ENCODE data around the gene RBMS1.
A peak's percentile ranks its signal among the peaks of the same experiment; 100 is the strongest.

The RBMS1 gene

DNA sequence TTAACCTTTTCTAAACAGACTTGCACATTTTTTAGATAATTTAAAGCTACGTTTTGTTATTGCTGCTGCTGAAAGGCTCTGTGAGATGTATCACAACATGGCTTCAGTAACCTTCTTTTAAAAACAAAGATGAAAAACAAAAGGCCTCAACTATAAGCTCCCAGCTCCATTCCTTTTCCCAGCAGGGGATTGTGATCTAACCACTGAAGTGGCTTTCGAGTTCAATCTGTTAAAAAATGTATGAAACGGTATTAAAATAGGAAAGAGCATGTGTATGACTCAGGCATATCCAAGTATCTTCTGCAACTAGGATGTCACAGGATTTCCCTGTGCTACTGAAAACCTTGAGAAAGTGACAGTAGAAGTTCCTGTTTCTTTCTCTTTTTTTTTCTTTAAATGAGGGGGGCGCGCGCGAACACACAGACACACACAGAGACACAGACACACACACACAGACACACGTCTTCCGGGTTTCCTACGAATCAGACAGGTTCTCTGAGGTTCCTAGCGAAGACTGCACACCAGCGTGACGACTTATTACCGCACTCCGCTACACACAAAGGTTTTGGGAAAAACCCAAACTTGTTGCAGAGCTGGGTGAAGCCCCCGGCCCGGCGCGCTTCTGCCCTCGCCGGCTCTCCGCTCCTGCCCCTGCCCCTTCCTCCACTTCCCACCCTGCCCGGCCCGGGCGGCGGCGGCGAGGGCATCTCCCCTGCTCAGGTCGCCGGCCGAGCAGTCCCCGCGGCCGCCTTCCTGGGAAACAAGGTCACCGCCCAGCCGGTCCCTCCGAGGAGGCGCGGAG, 86.8 kb downstream of the RBMS1 start:
- peak; percentile 54 for DNase-seq

GRCh38 chr2:160405077-160405867, 88.3 kb downstream of the RBMS1 start:
- no peak for DNase-seq

GRCh38 chr2:160402997-160403979, 90.3 kb downstream of the RBMS1 start:
- no peak for DNase-seq

- no peak for DNase-seq
These were observed 91.1 kb downstream of the RBMS1 start for GRCh38 chr2:160402501-160402900.

DNA sequence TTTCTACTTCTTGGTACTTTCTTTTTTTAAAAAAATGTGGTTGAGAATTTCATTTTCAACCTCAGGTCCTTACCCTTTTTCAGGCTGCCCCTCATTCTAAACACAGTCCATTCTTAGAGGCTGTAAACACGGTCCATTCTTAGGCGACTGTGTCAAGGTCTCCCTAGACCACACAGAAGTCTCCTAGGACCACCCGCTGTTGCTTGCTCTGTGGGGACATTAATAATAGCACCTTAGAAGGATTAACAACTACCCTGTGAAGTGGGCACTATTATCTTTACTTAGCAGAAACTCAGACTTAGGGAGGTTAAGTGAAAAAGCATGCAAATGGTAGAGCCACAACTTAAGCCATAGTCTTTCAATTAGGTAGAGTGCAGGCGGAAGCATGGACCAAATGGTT, 91.7 kb downstream of the RBMS1 start:
- no peak for DNase-seq

- DNase-seq = no peak
These were observed 93.7 kb downstream of the RBMS1 start for GRCh38 chr2:160399880-160400279.

- no peak for DNase-seq
These were observed 96.1 kb downstream of the RBMS1 start for GRCh38 chr2:160397530-160397865.

DNA sequence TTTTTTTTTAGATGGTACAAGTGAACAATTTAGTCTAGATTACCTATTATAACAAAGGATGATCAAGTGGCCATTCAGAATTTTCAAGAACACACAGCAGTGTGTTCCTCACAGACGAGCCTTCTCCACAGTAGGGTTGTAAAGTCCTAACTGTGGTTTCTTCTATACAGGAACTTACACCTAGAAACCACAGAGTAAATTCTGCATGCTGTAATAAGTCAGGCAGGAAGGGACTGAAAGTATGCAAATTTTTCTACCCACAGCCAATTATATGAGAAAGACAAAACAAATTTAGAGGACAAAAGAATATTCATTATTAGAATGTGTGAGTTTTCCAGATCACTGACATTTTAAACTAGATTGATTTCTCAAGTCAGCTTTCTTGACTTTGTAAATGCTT, 99.5 kb downstream of the RBMS1 start:
- DNase-seq = no peak

DNA sequence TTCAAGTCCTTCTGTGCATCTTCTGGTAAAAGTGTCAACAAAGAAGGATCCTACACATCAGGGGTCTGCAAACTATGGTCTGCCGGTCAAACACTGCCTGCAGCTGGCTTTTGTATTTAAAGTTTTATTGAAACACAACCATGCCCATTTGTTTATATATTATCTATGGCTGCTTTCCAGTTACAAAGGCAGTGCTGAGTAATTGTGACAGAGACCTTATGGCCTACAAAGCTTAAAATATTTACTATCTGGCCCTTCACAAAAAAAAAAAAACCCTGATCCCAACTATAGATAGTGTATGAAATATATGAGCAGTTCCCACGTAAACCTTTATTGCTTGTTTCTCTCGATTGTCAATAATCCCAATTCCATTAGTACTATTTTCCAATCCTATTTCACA, 101.4 kb downstream of the RBMS1 start:
- no peak for DNase-seq

GRCh38 chr2:160390544-160391455, 102.8 kb downstream of the RBMS1 start:
- DNase-seq = no peak

- no peak for DNase-seq
These were observed 103.7 kb downstream of the RBMS1 start for GRCh38 chr2:160389875-160390274.

DNA sequence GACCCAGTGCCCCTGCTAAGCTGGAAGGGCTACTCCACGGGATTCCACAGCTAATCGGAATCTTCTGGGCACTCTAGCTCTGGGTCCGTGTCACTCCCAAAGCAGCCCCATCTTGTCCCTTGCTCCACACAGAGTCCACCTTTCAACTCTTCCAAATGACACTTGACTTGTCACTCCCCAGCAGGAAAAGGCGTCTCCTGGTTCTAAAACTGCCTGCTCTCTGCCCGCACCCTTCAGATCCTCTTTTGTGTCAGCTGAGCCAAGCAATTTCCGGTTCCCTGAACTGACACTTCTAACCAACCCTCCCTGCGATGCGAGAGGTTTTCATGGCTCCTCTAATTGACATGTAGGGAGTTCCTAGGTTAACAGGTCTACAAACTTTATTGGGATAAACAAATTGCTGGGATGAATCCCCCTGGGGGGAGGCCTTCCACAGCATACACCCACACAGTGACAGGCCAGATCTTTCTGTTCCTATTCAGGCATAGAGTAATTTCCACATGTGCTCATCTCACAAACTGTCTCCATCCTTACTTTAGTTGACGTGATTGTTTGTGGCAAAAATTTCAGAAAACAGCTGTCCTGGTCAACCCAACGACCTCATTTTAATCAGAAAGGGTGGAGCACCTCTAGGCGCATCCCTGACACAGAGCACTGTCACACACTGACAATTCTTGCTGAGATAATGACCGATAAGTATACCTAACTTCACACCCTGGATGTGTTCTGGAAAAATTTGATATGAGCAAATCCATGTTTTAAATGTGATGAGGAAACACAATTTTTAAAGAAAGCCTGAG, 104.9 kb downstream of the RBMS1 start:
- no peak for DNase-seq

DNA sequence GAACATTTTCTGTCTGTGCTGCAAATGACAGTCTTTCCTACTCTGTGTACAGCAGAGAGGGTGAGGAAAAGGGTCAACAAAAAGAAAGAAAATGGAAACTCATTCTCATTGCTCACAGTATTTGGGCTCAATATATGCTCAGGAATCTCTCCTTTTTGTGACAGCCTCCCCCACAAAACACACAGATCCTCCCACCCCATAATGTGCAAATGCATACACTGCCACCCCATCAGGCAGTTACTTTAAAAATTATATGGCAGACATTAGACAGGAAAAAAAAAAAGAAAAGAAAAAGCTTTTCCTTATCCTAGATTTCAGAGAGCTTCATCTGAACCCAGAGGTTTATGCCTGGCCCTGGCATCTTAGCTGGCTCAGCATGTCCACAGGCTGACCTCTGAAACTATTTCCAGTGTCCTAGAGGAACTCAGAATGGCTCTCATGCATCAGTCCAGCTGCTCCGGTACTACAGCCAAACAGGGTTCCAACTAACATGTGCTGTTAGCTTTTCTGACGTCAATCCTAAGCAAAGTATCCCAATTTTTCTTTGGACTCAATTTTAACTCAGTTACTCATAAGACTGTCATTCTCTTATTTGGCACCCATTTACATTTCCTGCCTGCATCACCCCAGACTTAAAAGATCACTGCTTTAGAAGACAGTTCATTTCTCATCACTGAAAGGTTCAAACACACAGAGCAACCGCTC, 105.9 kb downstream of the RBMS1 start:
- DNase-seq = no peak

- DNase-seq = no peak
These were observed 108.8 kb downstream of the RBMS1 start for GRCh38 chr2:160384791-160385190.

- DNase-seq = no peak
These were observed 112.1 kb downstream of the RBMS1 start for GRCh38 chr2:160381425-160381951.

GRCh38 chr2:160380611-160381010, 113.0 kb downstream of the RBMS1 start:
- DNase-seq = no peak

DNA sequence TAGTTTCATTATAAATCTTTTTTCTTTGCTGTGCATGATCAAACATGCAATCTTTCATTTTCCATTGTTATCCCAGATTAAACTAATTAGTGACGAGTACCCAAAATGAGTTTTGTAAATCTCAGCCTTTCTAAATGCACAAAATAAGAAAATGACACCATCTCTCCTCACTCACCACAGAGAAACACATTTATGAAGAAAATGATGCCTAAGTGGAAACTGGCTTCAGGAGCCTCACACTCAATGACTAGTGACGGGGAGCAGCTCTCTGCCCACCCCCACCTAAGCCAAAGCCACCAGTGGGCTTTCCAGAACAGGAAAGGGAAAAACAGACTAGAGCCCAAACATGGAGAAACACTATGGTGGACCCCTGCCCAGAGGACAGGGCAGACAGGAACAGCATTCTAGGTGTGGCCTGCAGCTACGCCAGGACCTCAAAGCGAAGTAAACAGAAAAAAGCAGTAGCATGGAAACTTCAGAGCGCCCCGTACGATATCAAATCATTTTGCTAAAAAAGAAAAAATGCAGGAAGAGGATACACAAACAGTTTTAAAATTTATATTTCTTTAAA, 113.5 kb downstream of the RBMS1 start:
- no peak for DNase-seq

DNA sequence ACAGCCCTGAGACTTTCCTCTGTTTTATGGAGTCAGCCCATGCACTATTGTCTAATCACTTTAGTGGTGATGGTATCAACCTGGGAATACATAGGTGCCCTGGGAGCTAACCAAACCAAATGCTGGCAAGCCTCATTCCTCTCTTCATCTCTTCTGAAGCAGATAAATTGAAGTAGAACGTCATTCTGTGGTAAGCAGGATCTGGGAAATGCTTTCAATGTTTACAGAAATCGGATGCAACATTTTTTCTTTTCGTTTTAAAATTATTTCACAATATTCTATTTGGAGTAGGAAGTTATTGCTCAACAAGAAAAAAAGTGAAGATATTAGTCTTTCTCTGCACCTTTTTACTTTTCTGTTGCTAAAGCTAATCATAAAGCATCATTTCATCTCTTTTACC, 114.2 kb downstream of the RBMS1 start:
- DNase-seq = no peak

- no peak for DNase-seq
These were observed 116.2 kb downstream of the RBMS1 start for GRCh38 chr2:160377204-160377995.

All from activated CD4-positive, alpha-beta T cell treated with anti-CD3 and anti-CD28 coated beads for 1 hour (primary cell).